ENCODE results near the gene CAST. TPM values are rescaled to one million over a fixed set of nuclear protein-coding genes. Genes with fewer than 3 reads are reported as not detected.

Gene CAST
- total RNA-seq, 2 donors from 2014 or later = 175 to 347 TPM

GRCh38 chr5:96642281-96642640, 19.9 kb upstream of the CAST start:
- Histone ChIP-seq H3K9me3 (no peaks in the 10 kb centered on the region), H3K27me3 (replicated peaks; ENCODE audit: insufficient read depth) (no peaks in the 10 kb centered on the region), H3K27ac (no peak overlapping the region), H3K4me3 (no peak overlapping the region), H3K4me1 (ENCODE audit: control insufficient read depth in 1 of 2, low read depth in 2 of 2) (no peaks in the 10 kb centered on the region), H3K36me3 (no peaks in the 10 kb centered on the region)
- no peak for ATAC-seq (ENCODE audit: insufficient number of reproducible peaks, low FRiP score, low read depth)
- DNase-seq (ENCODE audit: low spot score) = no peak
- TF ChIP-seq, protein P1, sequence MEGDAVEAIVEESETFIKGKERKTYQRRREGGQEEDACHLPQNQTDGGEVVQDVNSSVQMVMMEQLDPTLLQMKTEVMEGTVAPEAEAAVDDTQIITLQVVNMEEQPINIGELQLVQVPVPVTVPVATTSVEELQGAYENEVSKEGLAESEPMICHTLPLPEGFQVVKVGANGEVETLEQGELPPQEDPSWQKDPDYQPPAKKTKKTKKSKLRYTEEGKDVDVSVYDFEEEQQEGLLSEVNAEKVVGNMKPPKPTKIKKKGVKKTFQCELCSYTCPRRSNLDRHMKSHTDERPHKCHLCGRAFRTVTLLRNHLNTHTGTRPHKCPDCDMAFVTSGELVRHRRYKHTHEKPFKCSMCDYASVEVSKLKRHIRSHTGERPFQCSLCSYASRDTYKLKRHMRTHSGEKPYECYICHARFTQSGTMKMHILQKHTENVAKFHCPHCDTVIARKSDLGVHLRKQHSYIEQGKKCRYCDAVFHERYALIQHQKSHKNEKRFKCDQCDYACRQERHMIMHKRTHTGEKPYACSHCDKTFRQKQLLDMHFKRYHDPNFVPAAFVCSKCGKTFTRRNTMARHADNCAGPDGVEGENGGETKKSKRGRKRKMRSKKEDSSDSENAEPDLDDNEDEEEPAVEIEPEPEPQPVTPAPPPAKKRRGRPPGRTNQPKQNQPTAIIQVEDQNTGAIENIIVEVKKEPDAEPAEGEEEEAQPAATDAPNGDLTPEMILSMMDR (IDR thresholded peaks at IDR 0.05) = no peak

- H3K9me3 ChIP-seq = no peaks in the 10 kb centered on the region
Observed at GRCh38 chr5:96645091-96645490, 17.1 kb upstream of the CAST start.

DNA sequence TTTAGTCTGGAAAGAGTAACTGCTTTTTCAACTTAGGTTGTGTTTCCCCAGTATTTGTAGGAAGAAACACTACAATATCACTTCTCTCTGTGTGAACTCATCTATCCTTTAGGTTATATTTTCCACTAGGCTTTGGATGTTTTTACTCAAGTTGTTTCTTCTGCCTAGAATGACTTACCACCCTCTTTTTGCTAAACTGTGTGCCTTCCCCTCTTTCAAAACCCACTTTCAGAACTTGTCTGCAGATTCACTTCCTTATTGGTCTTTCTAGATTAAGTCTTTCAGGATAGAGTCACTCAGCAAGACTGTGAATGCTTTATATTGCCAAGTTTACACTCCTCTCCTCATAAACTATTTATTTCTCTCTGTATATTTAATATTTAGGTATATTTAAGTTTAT, 14.2 kb upstream of the CAST start:
- no peaks in the 10 kb centered on the region for H3K27me3 ChIP-seq (replicated peaks; ENCODE audit: insufficient read depth)
- DNase-seq (ENCODE audit: low spot score) (no peak), ATAC-seq (ENCODE audit: insufficient number of reproducible peaks, low FRiP score, low read depth) (no peak)
- H3K36me3 ChIP-seq = no peaks in the 10 kb centered on the region
- H3K9me3 ChIP-seq = no peaks in the 10 kb centered on the region
- no peaks in the 10 kb centered on the region for H3K4me1 ChIP-seq (ENCODE audit: control insufficient read depth in 1 of 2, low read depth in 2 of 2)
- H3K27ac ChIP-seq = no peak overlapping the region
- no peak overlapping the region for H3K4me3 ChIP-seq
- TF ChIP-seq, protein P1 (IDR thresholded peaks at IDR 0.05) = no peak

More at GRCh38 chr5:96645091-96645490, 17.1 kb upstream of the CAST start:
- Histone ChIP-seq H3K4me3 (no peak overlapping the region), H3K4me1 (ENCODE audit: control insufficient read depth in 1 of 2, low read depth in 2 of 2) (no peaks in the 10 kb centered on the region), H3K27ac (no peak overlapping the region), H3K36me3 (no peaks in the 10 kb centered on the region), H3K27me3 (replicated peaks; ENCODE audit: insufficient read depth) (no peaks in the 10 kb centered on the region)
- TF ChIP-seq, protein P1 (IDR thresholded peaks at IDR 0.05) = no peak
- no peak for DNase-seq (ENCODE audit: low spot score)
- ATAC-seq (ENCODE audit: insufficient number of reproducible peaks, low FRiP score, low read depth) = no peak

DNA sequence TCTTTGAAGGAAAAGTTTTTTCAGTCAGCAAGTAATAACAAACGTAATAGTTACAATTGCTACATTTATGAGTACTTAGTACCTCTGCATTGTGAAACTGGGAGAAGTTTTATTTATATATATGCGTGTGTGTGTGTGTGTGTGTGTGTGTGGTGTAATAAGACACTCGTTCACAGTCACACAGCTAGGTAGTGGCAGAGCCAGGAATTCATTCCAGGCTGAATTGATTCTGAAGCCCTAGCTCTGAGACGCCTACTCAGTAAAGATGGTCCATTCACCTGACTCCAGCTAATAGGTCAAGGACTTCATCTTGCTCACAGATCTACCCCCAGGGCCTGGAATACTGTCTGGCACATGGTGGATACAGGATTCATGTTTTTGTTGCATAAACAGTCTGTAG, 13.6 kb upstream of the CAST start:
- no peak overlapping the region for H3K27ac ChIP-seq
- TF ChIP-seq, protein P1 (IDR thresholded peaks at IDR 0.05) = no peak
- H3K36me3 ChIP-seq = no peaks in the 10 kb centered on the region
- no peaks in the 10 kb centered on the region for H3K27me3 ChIP-seq (replicated peaks; ENCODE audit: insufficient read depth)
- no peak overlapping the region for H3K4me3 ChIP-seq
- no peaks in the 10 kb centered on the region for H3K4me1 ChIP-seq (ENCODE audit: control insufficient read depth in 1 of 2, low read depth in 2 of 2)
- no peak for ATAC-seq (ENCODE audit: insufficient number of reproducible peaks, low FRiP score, low read depth)
- H3K9me3 ChIP-seq = no peaks in the 10 kb centered on the region
- DNase-seq (ENCODE audit: low spot score) = no peak

DNA sequence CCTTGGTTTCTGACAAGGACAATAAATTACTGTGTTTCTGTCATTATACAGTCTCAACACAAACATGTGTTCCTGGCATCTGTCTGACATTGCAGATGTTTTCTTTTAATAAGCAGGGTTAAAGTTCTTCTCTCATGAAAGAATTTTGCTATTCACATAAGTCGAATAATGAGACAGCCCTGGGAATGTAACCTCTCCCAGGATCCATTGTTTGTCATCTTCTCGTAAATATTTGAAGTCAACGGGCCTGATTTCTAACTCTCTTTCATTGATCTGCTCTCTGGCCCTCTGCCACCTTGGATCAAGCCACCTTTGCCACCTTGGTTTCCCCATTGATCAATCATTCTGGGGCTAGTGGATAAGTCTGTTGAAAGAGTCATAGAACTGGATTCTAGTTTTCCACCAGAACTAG, 12.9 kb upstream of the CAST start:
- TF ChIP-seq, protein P1 (IDR thresholded peaks at IDR 0.05) = no peak
- H3K27ac ChIP-seq = no peak overlapping the region
- no peaks in the 10 kb centered on the region for H3K4me1 ChIP-seq (ENCODE audit: control insufficient read depth in 1 of 2, low read depth in 2 of 2)
- H3K9me3 ChIP-seq = no peaks in the 10 kb centered on the region
- no peaks in the 10 kb centered on the region for H3K27me3 ChIP-seq (replicated peaks; ENCODE audit: insufficient read depth)
- ATAC-seq (ENCODE audit: insufficient number of reproducible peaks, low FRiP score, low read depth) (no peak), DNase-seq (ENCODE audit: low spot score) (no peak)
- H3K36me3 ChIP-seq = no peaks in the 10 kb centered on the region
- H3K4me3 ChIP-seq = no peak overlapping the region
